Measurements from ENCODE around the gene KNDC1. TPM values are rescaled to one million over a fixed set of nuclear protein-coding genes. Genes with fewer than 3 reads are reported as not detected.

The KNDC1 gene
- total RNA-seq, 4 donors from 2014 or later = 2.1 to 9.3 (median 3.5) TPM

- Histone ChIP-seq H3K9me3 (no peaks in the 10 kb centered on the region), H3K36me3 (no peaks in the 10 kb centered on the region), H3K27me3 (peaks cover under 1% of the 10 kb centered on the region), H3K27ac (no peak overlapping the region), H3K4me3 (replicated peaks in 1 of 3) (no peak overlapping the region), H3K4me1 (peaks cover 8 to 14% of the 10 kb centered on the region in 2 donors)
- TF ChIP-seq POLR2A (IDR thresholded peaks at IDR 0.05) = no peak
- TF ChIP-seq CTCF (IDR thresholded peaks at IDR 0.05) = no peak
- 85 to 91% methylated on average over 14 to 27 of the region's 27 CpGs for WGBS, 2 donors
- no peak for DNase-seq
- intact Hi-C loops (cut with DNase I) = no loop called here
Observed at GRCh38 chr10:133242611-133243356, 82.8 kb downstream of the KNDC1 start.

GRCh38 chr10:133243593-133243992, 83.6 kb downstream of the KNDC1 start:
- H3K27me3 ChIP-seq = no peaks in the 10 kb centered on the region
- intact Hi-C loops (cut with DNase I) = no loop called here
- 74 to 88% methylated on average over 10 to 14 of the region's 14 CpGs for WGBS, 2 donors

DNA sequence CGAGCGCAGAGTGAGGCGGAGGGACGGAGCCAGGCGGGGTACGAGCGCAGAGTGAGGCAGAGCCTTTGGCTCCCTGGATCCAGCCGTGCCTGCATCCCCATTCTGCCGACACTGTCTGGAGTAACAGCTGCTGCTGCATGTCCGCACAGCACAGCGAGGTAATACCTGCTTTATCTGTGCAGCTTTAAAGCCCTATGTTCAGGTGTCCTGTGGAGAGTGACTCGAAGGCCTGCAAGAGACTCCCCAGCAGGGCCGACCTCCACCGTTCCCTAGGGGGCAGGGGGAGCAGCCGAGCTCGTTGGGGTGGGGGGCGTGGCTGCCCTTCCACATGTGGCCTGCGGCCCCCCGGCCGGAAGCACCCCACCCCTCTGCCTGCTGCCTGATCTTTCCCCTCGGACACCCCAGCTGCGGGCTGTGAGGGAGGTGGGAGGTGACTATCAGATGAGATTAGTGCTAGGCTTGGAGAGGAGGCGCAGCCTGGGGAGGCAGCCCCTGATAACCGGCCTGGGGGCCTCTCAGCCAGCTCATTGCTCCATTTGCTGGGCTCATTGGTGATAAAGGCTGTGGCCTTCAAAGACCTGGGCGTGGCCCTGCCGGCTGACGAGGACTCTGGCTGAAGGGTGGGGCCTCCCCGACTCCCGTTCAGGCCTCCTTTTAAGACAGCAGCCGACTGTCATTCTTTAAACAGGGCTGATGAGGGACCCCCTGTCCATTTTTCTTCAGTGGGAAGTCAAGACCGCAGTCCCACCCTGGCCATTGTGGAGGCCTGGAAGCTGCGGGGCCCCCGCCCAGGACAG, 85.6 kb downstream of the KNDC1 start:
- Histone ChIP-seq H3K27me3 (no peaks in the 10 kb centered on the region), H3K27ac (no peak overlapping the region), H3K4me1 (peaks cover 8 to 10% of the 10 kb centered on the region in 2 donors), H3K36me3 (no peaks in the 10 kb centered on the region), H3K4me3 (replicated peaks in 1 of 3) (no peak overlapping the region), H3K9me3 (no peaks in the 10 kb centered on the region)
- WGBS, 2 donors = 73 to 84% methylated on average over 11 to 29 of the region's 33 CpGs
- no peak for TF ChIP-seq POLR2A (IDR thresholded peaks at IDR 0.05)
- no peak for TF ChIP-seq CTCF (IDR thresholded peaks at IDR 0.05)
- intact Hi-C loops (cut with DNase I) = no loop called here
- no peak for DNase-seq

More at GRCh38 chr10:133243593-133243992, 83.6 kb downstream of the KNDC1 start:
- H3K4me3 ChIP-seq (replicated peaks in 1 of 3) = no peak overlapping the region
- peaks cover 8 to 12% of the 10 kb centered on the region in 2 donors for H3K4me1 ChIP-seq
- H3K9me3 ChIP-seq = no peaks in the 10 kb centered on the region
- H3K36me3 ChIP-seq = no peaks in the 10 kb centered on the region
- no peak overlapping the region for H3K27ac ChIP-seq
- no peak for DNase-seq
- TF ChIP-seq CTCF (IDR thresholded peaks at IDR 0.05) = no peak
- TF ChIP-seq POLR2A (IDR thresholded peaks at IDR 0.05) = no peak

- no peak for DNase-seq
- Histone ChIP-seq H3K4me1 (peaks cover 3 to 4% of the 10 kb centered on the region in 2 donors), H3K9me3 (no peaks in the 10 kb centered on the region), H3K4me3 (replicated peaks in 1 of 3) (no peak overlapping the region), H3K27ac (no peak overlapping the region), H3K27me3 (no peaks in the 10 kb centered on the region), H3K36me3 (no peaks in the 10 kb centered on the region)
- TF ChIP-seq POLR2A (IDR thresholded peaks at IDR 0.05) = no peak
- intact Hi-C loops (cut with DNase I) = no loop called here
- 75 to 85% methylated on average over 12 of the region's 12 CpGs for WGBS, 2 donors
Observed at GRCh38 chr10:133246236-133246626, 86.2 kb downstream of the KNDC1 start.

DNA sequence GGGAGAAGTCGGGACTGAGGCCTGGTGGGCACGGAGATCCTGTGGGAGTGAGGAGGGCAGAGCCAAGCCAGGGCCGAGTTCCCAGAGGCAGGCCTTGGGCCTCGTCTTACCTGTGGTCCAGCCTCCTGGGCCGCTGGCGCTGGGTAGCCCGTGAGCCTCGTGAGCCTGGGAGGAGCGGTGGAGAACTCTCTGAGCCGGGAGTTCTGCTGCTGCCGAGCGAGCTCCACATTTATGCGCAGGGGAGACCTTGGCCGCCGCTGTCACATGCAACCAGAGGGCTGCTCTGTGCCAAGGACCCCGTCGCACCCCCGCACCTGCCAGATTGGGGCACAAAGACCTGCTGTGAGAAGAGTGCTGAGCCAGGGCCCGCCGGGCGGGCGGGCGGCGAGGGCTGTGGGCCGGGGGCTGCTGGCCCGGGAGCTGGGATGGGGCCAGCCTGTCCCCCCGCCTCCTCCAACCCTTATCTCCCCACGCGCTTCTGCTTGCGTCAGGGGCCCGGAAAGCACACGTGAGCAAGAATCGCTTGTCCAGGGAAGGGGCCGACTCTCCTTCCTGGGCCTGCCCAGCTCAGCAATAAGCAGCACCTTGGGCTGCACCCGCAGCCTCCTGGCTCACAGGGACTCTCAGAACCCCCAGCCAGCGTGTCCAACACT, 87.8 kb downstream of the KNDC1 start:
- no peaks in the 10 kb centered on the region for H3K27me3 ChIP-seq
- 82 to 88% methylated on average over 17 to 21 of the region's 36 CpGs for WGBS, 2 donors
- intact Hi-C loops (cut with DNase I) = no loop called here

More for the DNA sequence above, 87.8 kb downstream of the KNDC1 start:
- Histone ChIP-seq H3K36me3 (no peaks in the 10 kb centered on the region), H3K4me3 (replicated peaks in 1 of 3) (no peak overlapping the region), H3K27ac (no peak overlapping the region), H3K9me3 (no peaks in the 10 kb centered on the region), H3K4me1 (no peaks in the 10 kb centered on the region)
- TF ChIP-seq POLR2A (IDR thresholded peaks at IDR 0.05) (no peak), CTCF (IDR thresholded peaks at IDR 0.05) (no peak)
- DNase-seq = no peak
